Measurements from ENCODE around the gene PTOV1.

DNA sequence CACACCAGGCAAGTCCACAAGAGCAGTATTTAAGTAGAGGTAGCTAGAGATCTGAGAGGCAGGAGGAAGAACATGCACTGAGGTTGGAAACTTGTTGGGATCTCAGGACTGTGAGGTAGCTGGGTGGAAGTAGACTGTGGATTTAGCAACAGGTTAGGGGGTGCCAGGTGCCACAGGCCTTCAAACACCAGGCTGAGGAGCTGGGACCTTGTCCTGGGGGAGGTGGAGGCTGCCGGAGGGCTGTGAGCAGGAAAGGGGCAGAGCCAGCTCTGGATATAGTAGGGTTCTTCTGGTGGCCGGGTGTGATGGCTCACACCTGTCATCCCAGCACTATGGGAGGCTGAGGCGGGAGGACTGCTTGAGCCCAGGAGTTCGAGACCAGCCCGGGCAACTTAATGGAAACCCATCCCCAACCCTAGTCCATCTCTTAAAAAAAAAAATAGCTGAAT lies 41.0 kb upstream of the PTOV1 start:
- TF ChIP-seq EP300 (IDR thresholded peaks at IDR 0.05; ENCODE audit: borderline replicate concordance), result no peak
- TF ChIP-seq RAD21 (IDR thresholded peaks at IDR 0.05; ENCODE audit: low read depth), result no peak
- no peak for TF ChIP-seq TCF12 (IDR thresholded peaks at IDR 0.05; ENCODE audit: low read depth)
- no peak for TF ChIP-seq EGR1 (IDR thresholded peaks at IDR 0.05)
